Measurements from ENCODE around the gene PRUNE2.

DNA sequence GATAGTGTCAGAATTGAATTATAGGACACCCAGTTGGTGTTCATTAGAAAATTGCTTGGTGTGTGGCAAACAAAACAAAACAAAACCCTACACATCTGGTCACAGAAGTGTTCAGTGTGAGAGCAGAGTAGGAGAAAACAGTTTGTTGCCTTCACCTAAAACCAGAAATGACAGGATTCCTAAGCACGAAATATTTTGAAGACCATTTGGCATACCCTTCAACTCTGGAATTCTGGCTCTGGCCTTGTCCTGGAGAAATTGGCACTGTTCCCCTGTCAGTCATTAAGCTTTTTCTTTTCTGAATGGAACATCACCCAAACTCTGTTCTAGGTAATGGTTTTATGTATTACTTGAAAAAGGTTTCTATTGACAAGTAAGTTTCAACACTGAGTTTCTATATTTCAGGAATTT is 251.9 kb downstream of the PRUNE2 start:
- TF ChIP-seq POLR2A (IDR thresholded peaks at IDR 0.05): no peak
- TF ChIP-seq, protein P1, sequence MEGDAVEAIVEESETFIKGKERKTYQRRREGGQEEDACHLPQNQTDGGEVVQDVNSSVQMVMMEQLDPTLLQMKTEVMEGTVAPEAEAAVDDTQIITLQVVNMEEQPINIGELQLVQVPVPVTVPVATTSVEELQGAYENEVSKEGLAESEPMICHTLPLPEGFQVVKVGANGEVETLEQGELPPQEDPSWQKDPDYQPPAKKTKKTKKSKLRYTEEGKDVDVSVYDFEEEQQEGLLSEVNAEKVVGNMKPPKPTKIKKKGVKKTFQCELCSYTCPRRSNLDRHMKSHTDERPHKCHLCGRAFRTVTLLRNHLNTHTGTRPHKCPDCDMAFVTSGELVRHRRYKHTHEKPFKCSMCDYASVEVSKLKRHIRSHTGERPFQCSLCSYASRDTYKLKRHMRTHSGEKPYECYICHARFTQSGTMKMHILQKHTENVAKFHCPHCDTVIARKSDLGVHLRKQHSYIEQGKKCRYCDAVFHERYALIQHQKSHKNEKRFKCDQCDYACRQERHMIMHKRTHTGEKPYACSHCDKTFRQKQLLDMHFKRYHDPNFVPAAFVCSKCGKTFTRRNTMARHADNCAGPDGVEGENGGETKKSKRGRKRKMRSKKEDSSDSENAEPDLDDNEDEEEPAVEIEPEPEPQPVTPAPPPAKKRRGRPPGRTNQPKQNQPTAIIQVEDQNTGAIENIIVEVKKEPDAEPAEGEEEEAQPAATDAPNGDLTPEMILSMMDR (IDR thresholded peaks at IDR 0.05): no peak

Data from Peyer's patch (tissue), 4 donors.